NK-92 (cell line): Measurements from ENCODE around the gene FOXO1.

ENCODE experiments used
- DNase-seq: peaks from one replicate; lab custom pipeline; 2025; ENCODE audit not compliant: unreplicated experiment; lab: John Stamatoyannopoulos, UW

The FOXO1 gene

GRCh38 chr13:40611004-40611403 is 55.4 kb downstream of the FOXO1 start:
- no peak for DNase-seq

- DNase-seq = no peak
These were observed 56.3 kb downstream of the FOXO1 start for GRCh38 chr13:40609972-40610726.

- DNase-seq = no peak
These were observed 58.1 kb downstream of the FOXO1 start for GRCh38 chr13:40608308-40608707.

DNA sequence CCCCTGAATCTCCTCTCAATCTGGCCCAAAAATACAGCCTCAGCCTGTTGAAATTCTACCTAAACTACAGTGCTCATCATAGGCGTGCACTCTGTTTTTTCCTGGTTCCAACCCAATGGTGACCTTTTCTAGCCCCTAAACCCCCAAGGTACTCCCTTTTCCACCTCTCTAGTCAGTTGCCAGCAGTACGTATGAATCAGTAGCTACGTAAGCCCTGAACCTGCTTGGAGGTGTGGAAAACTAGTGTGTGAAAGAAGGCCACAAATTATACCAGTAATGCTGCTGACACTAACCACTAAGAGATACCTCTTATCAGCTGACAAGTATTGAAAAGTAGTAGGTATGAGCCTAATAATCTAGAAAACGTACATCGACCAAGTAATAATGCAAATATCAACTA is 60.9 kb downstream of the FOXO1 start:
- no peak for DNase-seq

DNA sequence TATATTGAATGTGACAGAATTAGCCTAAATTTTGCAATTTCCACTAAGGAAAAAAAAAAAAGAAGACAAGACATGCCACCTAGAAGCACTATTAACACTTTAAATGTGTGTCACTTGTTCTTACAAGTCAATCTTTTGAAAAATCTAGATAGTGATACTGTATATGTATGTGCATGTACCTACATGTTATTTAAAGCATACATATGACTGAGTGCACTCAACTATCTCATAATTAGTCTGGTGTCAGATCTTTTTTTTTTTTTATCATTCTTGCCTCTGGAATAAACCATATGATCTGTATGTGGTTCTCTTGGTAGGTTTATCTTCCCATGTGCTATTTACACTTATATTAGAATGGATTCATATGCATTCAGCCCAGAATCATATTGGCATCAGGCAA is 62.3 kb downstream of the FOXO1 start:
- DNase-seq = no peak

- DNase-seq = no peak
These were observed 66.2 kb downstream of the FOXO1 start for GRCh38 chr13:40600149-40600751.

DNA sequence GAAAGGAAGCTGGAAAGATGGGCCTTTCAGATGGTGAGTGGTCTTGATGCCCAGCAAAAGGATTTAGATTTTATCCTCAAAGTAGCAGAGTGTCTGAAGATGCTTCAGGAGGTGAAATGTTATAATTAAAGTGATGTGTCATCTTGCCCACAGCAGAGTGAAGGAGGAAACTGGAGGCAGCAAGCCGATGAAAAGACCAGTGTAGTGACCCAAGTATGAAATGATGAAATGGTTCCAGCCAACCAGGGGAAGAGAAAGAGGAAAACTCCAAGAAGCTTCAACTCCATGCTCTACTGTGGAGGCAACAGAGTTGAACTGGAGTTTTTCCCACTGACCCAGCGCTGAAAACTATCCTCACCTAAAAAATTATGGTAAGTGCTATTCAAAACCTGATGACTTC is 66.7 kb downstream of the FOXO1 start:
- no peak for DNase-seq

GRCh38 chr13:40599124-40599523 is 67.3 kb downstream of the FOXO1 start:
- DNase-seq = no peak

DNA sequence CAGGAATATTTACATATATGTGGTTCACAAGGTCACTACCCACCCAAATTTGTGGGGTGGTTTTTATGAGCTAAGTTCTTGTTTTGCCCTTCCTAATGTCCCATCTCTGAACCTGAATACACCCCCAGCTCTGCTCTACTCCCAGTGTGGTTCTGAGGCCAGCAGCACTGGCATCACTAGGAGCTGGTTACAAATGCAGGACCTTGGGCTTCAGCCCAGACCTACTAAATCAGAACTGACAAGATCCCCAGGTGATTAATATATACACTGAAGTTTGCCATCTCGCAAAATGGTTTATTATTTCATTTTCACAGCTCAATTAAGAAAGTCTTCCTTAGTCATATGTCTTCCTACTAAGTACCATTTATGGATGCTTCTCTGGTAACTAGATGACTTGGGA is 67.9 kb downstream of the FOXO1 start:
- DNase-seq = no peak

GRCh38 chr13:40597735-40598365 is 68.6 kb downstream of the FOXO1 start:
- DNase-seq = no peak

DNA sequence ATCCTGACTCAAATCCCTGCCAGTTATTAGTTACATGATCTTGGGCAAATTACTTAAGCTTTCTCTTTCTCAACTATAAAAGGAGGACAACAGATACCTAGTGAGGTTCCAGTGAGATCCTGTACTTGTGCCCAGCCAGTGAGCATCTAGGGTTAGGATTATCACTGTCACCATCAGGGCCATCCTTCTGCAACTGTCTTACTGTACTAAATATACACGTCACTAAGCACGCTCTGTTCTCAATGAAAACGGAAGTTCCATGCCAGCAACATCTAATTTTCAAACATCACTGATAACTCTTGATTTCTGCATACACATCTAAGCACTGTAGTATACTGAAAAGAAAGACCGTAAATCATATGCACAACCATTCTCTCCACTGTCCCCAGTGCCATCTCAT is 70.0 kb downstream of the FOXO1 start:
- DNase-seq = no peak

- no peak for DNase-seq
These were observed 70.7 kb downstream of the FOXO1 start for GRCh38 chr13:40595693-40596092.

GRCh38 chr13:40592035-40592434 is 74.4 kb downstream of the FOXO1 start:
- no peak for DNase-seq

DNA sequence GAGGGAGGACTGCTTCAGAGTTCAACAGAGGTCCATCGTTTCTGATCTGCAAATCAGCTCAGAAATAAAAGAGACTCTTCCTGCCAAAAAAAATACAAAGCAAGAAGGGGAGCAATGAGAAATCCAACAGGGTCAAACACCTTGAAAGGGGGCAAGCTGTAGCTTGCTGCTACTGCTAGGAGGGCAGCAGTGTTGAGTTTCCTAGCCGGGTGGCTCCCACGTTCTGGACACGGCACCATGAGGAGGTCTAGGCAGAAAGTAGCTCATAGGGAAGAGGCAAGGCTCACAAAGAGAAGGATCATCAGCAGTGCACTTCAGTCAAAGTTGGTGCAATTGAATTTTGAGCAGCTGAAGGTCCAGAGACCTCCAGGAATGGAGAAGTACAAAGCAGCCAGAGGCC is 75.3 kb downstream of the FOXO1 start:
- DNase-seq = no peak

- DNase-seq = no peak
These were observed 76.2 kb downstream of the FOXO1 start for GRCh38 chr13:40590112-40590862.

- no peak for DNase-seq
These were observed 76.9 kb downstream of the FOXO1 start for GRCh38 chr13:40589285-40590109.

DNA sequence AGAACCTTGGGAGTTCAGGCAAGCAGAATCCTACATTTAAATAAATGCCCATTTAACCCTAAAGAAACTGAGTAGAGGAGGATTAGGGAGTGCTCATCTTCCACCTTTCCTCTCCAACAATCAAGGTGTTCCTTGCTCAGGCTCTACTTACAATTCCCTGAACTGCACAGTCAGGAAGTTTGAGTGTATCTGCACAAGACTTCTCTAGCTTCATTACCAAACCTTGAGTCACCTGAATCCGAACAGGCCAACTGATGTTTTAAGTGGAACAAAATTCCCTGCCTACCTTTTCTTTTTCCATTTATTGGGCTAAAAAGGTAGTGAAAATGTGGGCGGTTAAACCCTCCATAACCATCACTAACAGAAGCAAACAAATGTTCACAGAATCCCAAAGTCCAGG is 78.3 kb downstream of the FOXO1 start:
- no peak for DNase-seq

- no peak for DNase-seq
These were observed 79.4 kb downstream of the FOXO1 start for GRCh38 chr13:40586886-40587565.

- no peak for DNase-seq
These were observed 80.5 kb downstream of the FOXO1 start for GRCh38 chr13:40585911-40586471.

GRCh38 chr13:40583738-40584137 is 82.7 kb downstream of the FOXO1 start:
- no peak for DNase-seq
